Progenitor cell of endocrine pancreas (in vitro differentiated cells): ENCODE results near the gene DPP10. TPM values are rescaled to one million over a fixed set of nuclear protein-coding genes. Genes with fewer than 3 reads are reported as not detected.

Source experiments
- DNase-seq: peaks from one replicate; pipeline ENCODE4 v3.0.0; 2021; ENCODE audit warnings: low spot score; ENCODE audit not compliant: unreplicated experiment
- H3K27ac Mint-ChIP-seq: 2 replicates; pipeline ENCODE4 v1.8.0; 2021; ENCODE audit warnings: mild to moderate bottlenecking, moderate library complexity, mixed read lengths
- H3K27me3 Mint-ChIP-seq: 2 replicates; pipeline ENCODE4 v1.8.0; 2021; ENCODE audit warnings: mixed read lengths
- H3K36me3 Mint-ChIP-seq: 2 replicates; pipeline ENCODE4 v1.8.0; 2022; ENCODE audit warnings: mixed read lengths; ENCODE audit not compliant: insufficient read depth
- H3K4me1 Mint-ChIP-seq: 2 replicates; pipeline ENCODE4 v1.8.0; 2021; ENCODE audit warnings: low read depth, mixed read lengths
- H3K4me3 Mint-ChIP-seq: 2 replicates; pipeline ENCODE4 v1.8.0; 2021; ENCODE audit warnings: low read depth, mild to moderate bottlenecking, moderate library complexity, mixed read lengths
- H3K9me3 Mint-ChIP-seq: 2 replicates; pipeline ENCODE4 v1.8.0; 2021; ENCODE audit warnings: low read depth, mixed read lengths
- CTCF ChIP-seq: fragments of 200-600 bp; sonication (generic); IDR thresholded peaks from one replicate; pipeline ENCODE4 v1.5.0; 2021; ENCODE audit warnings: antibody characterized with exemption, mild to moderate bottlenecking; ENCODE audit not compliant: unreplicated experiment
- total RNA-seq: library from RNA; stranded (reverse); gene quantifications from 2 replicates; pipeline ENCODE4 v1.2.1, GENCODE V29; 2021

The DPP10 gene
- total RNA-seq, 1 donor from 2014 or later: 44.6 TPM

- Mint-ChIP-seq H3K27ac (no peak overlapping the region), H3K4me1 (peaks cover 8% of the 10 kb centered on the region), H3K27me3 (peaks cover 4% of the 10 kb centered on the region), H3K9me3 (peaks cover 3% of the 10 kb centered on the region), H3K36me3 (no peaks in the 10 kb centered on the region), H3K4me3 (no peak overlapping the region)
- TF ChIP-seq CTCF: no peak
- no peak for DNase-seq
Measured at GRCh38 chr2:114569166-114569565, 126.7 kb downstream of the DPP10 start.

- Mint-ChIP-seq H3K9me3 (no peaks in the 10 kb centered on the region), H3K4me3 (no peak overlapping the region), H3K27me3 (peaks cover 14% of the 10 kb centered on the region), H3K36me3 (no peaks in the 10 kb centered on the region), H3K4me1 (peaks cover 22% of the 10 kb centered on the region), H3K27ac (no peak overlapping the region)
- TF ChIP-seq CTCF: no peak
- DNase-seq: no peak
Measured at GRCh38 chr2:114577657-114578056, 135.2 kb downstream of the DPP10 start.

DNA sequence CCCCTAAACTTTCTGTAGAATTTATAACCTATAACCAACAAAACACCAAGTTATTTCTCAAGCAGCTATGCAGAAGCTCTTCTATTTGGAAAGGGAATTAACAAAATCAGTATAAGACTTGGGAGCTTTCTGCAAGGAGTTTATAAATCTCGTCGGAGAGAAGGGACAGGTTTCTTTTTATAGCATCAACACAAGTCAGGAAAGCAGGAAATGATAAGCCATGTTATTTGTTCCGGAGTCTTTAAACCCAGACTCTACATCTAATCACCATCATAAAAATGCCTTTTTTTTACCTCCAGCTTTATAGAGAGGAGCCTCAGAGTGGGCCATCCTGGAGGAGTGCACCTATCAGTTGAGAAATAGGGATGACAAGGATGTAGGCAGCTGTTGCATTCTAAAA is 137.1 kb downstream of the DPP10 start:
- Mint-ChIP-seq H3K27ac (no peak overlapping the region), H3K4me3 (no peak overlapping the region), H3K4me1 (peaks cover 22% of the 10 kb centered on the region), H3K9me3 (no peaks in the 10 kb centered on the region), H3K27me3 (peaks cover 10% of the 10 kb centered on the region), H3K36me3 (no peaks in the 10 kb centered on the region)
- TF ChIP-seq CTCF: no peak
- no peak for DNase-seq

DNA sequence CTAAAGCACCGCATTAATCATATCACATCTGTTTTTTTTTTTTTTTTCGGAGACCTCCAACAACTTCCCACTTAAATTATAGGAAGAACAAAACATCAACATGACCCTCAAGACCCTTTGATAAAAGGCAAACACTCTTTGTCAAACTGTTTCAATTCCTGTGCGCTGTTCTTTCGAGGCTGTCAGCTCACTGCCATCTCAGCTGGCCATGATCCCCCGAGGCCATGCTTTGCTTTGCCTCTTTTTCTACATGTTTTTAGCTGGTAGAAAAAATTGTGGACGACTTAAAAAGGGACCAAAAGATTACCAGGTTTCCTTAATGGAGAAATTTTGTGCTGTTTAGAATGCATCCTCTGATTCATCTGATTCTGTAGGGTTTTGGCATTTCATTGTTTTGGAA is 138.2 kb downstream of the DPP10 start:
- Mint-ChIP-seq H3K27me3 (peaks cover 6% of the 10 kb centered on the region), H3K4me3 (no peak overlapping the region), H3K9me3 (peaks cover 4% of the 10 kb centered on the region), H3K36me3 (no peaks in the 10 kb centered on the region), H3K27ac (peak overlapping the region; percentile 65), H3K4me1 (peaks cover 22% of the 10 kb centered on the region)
- TF ChIP-seq CTCF: no peak
- no peak for DNase-seq

- no peaks in the 10 kb centered on the region for H3K36me3 Mint-ChIP-seq
- H3K4me3 Mint-ChIP-seq: no peak overlapping the region
- H3K4me1 Mint-ChIP-seq: peaks cover 1% of the 10 kb centered on the region
- no peak overlapping the region for H3K27ac Mint-ChIP-seq
- no peak for TF ChIP-seq CTCF
- no peaks in the 10 kb centered on the region for H3K27me3 Mint-ChIP-seq
- no peak for DNase-seq
- no peaks in the 10 kb centered on the region for H3K9me3 Mint-ChIP-seq
Measured at GRCh38 chr2:114598329-114598728, 155.9 kb downstream of the DPP10 start.
